Fibroblast of skin of abdomen (primary cell): ENCODE data around the gene DLGAP4.
A peak's percentile ranks its signal among the peaks of the same experiment; 100 is the strongest.
"Not testable (repeated sequence)": the region's sequence is repeated elsewhere in the genome, so short reads cannot be mapped to it uniquely, and the experiment has no call there.

ENCODE experiments used
- DNase-seq: peaks from one replicate; pipeline ENCODE4 v3.0.0-alpha.2; 2013

The DLGAP4 gene

DNA sequence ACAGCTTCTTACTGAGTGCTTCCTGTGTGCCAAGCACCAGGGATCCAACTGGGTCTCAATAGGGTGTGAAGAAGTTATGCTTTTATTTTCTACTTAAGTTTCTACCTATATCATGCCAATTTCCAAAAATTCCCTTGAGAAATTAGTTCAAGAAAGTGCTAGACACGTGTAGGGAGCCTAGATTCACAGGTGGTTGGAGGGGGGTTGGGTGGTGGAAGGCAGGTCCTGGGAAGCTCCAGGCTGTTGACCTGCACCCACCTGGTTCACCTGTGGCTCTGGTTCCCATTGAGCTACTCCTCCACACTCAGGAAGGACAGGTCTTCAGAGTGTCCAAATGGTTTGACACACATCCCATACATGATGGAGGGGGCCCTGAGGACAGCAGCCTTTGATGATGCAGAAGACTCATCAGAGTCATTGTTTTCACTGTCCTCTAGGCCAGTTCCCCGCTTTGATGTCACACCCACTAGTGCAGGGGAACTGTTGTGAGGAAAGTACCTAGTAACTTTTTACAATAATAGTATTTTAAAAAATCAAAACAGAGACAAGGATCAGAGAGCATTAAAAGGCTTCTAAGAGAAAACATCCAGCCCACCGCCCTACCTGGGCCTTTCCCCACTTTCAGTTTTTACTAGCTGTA lies 195.3 kb downstream of the DLGAP4 start:
- no peak for DNase-seq

DNA sequence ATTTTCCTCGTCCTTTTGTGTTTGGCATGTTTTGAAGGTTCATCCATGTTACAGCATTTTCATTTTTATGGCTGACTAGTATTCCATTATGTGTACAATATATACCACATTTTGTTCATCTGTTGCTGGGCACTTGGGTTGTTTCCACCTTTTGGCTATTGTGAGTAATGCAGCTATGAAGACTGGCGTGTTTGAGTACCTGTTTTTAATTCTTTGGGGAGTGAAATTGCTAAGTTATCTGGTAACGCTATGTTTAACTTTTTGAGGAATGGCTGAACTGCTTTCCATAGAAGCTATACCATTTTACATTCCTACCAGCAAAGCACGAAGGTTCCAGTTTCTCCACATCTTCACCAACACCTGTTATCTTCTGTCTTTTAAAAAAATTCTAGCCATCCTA lies 198.2 kb downstream of the DLGAP4 start:
- no peak for DNase-seq

DNA sequence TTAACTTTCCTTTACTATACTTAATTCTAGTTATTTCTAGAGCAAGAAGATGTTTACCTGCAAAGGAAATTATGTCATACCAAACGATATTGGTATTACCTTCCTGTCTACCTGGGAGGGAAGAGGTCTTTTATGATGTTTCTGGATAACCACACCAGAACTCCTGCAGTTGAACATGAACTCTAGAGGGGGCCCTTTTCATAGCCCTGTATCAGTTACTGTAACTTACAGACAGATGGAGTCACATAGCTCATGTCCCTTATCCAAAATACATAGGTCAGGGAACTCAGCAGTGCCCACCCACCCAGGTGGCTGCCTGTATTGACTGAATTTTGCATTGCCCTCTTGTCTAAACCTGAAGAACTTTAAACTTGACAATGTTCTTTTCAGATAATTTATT lies 200.1 kb downstream of the DLGAP4 start:
- DNase-seq = no peak

DNA sequence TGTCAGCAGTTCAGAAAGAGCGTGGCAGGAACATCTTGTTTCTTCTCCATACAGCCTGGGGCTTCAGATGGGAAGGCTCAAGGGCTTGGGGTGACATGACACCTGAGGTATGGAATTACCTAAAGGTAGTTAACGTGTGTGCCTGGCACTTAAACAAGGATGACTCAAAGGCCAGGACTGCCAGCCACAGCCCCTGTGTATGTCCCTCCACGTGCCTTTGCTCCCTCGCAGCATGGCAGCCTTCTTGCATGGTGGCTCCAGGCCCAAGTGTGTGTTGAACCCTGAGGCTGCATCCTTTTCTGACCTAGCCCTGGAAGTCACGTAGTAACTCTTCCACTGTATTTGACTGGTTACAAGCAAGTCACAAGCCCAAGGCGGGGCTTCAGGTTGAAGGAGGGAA lies 201.6 kb downstream of the DLGAP4 start:
- no peak for DNase-seq

DNA sequence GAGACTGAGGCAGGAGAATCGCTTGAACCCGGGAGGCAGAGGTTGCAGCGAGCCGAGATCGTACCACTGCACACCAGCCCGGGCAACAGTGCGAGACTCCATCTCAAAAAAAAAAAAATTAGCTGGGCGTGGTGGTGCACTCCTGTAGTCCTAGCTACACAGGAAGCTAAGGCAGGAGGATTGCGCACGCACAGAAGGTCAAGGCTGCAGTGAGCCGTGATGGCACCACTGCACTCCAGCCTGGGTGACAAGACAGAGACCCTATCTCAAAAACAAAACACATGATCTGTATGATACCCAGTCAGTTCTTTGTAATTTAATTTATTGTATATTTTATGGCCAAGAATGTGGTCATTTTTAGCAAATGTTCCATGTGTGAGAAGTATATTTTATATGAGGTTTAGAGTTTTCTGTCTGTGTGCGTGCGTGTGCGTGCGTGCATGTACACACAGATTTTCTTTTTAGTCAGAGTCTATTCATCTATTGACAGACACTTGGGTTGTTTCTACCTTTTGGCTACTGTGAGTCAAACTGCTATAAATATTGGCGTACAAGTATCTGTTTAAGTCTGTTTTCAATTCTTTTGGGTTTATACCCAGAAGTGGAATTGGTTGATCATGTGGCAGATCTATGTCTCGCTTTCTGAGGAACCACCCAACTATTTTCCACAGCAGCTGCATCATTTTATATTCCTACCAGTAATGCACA lies 213.0 kb downstream of the DLGAP4 start:
- DNase-seq = no peak

DNA sequence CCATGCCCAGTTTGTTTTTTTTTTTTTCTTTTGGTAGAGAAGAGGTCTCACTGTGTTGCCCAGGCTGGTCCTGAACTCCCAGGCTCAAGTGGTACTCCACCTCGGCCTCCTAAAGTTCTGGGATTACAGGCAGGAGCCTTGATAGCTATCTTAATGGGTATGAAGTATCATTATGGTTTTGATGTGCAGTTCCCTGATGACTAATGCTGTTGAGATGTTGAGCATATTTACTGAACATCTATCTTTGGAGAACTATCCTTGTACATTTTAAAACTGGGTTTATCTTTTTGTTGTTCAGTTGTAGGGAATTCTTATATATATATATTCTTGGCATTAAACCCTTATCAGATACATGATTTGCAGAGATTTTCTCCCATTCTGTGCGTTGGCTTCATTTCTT lies 213.8 kb downstream of the DLGAP4 start:
- DNase-seq = peak; percentile 20

DNA sequence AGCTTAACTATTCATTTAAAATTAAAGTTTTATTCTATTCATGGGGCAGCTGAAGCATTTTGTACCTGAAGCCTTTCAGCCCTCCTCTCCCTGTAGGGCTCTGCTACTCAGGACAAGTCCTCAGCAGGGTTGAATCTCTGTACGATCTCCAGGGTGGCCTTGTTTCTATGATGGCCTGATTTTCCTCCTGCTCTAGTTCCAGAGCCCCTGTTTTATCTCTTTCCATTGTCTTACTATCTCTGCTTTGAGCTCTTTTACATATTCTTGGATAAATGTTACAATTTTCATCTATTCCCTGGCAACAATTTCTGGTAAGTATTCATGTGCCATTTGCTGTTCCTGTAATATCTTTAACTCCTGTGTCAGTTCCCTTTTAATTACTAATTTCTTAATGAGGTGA lies 215.4 kb downstream of the DLGAP4 start:
- DNase-seq = no peak

DNA sequence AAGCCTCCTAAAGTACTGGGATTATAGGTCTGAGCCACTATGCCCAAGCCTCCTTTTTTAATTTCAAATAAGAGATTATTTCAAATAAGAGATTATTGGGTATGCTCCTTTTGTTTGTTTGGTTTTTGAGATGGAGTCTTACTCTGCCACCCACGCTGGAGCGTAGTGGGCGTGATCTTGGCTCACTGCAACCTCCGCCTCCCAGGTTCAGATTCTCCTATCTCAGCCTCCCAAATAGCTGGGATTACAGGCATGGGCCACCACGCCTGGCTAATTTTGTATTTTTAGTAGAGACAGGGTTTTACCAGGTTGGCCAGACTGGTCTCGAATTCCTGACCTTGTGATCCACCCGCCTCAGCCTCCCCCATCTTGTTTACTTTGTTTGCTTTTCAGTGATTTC lies 216.3 kb downstream of the DLGAP4 start:
- DNase-seq = not testable (repeated sequence)

DNA sequence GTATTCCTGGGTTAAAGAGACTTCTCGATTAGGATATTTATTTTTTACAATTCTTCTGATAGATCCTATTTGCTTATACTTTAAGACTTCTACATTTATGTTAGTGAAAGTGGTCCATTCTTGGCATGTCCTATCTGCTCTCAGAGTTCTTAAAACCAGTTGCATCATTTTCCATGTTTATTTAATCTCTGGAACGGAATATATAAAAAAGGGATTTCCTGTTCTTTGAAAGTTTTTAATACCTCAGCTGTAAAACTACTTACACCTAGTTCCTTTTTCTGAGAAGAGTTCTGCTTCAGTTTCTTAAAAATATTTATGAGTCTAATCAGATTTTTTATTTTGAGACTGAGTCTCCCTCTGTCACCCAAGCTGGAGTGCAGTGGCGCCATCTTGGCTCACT lies 217.2 kb downstream of the DLGAP4 start:
- no peak for DNase-seq

DNA sequence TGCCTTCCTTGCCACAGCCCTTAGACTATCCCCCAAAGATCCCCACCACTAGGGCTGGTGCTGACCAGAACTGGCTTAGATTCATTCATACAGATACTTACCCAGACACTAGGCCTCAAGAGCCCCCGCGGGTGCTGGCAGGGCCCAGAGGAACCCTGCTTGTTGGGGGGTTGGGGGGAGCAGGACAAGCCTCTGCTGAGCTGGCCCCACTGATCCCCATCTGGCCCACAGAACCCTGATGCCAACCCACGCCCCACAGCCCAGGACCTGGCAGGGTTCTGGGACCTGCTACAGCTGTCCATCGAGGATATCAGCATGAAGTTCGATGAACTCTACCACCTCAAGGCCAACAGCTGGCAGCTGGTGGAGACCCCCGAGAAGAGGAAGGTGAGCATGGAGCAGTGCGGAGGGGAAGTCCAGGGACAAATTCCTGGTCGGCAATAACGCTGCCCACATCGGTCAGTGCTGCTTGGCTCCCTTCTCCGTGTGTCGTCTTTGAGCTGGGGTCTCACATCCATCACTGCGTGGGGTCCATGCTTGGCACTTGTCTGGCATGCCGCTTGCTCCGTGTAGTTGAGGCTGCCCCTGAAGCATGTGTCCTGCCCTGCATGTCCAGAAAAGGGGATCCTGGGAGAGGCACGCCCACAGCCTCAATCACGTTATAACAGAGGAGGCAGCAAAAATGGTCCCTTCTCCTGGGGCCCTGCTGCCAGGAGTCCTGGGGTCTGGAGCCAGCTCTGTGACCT lies 219.7 kb downstream of the DLGAP4 start:
- DNase-seq = no peak

DNA sequence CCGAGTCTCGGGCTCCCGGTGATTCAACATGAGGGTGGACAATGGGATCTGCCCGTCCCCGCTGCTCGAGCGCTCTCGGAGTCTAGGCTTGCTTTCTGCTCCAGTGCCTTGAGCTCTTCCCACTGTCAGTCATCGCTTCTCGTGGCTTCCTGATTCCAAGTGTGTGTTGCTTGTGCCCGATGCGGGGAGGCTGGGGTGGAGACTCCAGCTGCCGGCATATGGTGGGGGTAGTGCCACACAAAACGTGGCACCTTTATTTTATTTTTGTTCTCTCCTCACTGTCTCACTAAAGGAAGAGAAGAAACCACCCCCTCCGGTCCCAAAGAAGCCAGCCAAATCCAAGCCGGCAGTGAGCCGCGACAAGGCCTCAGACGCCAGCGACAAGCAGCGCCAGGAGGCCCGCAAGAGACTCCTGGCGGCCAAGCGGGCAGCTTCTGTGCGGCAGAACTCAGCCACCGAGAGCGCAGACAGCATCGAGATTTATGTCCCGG lies 220.4 kb downstream of the DLGAP4 start:
- DNase-seq = no peak

DNA sequence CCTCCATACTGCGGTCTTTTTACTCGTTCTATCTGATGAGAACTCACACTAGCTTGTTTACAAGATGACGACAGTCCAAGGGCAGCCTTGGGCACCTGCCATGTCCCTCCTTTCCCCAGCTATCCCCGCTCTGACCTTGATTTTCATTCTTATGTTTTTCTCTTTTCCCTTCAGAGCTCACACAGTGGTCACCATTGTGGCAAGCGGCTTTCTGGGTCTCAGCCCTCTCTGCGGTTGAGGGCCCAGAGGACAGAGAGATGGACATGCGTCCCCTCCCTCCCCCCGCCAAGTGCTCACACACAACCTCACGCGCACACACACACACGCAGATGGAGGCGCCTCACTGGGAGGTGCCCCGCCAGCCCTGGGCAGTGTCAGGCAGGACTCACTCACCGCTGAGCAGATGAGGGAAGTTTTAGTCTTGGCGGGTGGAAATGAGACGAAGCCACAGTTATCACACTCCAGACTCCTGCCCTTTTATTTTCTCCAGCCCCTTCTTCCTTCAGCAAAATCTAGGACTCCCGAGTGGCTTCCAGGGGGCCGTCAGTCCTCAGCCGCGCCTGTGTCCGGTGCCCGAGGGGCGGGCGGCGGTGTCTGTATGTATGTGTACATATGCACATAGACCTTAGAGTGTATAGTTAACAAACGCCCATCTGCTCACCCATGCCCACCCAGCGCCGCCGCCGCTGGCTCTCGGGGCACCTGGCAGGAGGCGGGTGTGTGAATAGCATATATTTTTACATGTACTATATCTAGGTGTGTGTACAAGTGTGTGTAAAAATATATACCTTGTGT lies 221.4 kb downstream of the DLGAP4 start:
- no peak for DNase-seq

DNA sequence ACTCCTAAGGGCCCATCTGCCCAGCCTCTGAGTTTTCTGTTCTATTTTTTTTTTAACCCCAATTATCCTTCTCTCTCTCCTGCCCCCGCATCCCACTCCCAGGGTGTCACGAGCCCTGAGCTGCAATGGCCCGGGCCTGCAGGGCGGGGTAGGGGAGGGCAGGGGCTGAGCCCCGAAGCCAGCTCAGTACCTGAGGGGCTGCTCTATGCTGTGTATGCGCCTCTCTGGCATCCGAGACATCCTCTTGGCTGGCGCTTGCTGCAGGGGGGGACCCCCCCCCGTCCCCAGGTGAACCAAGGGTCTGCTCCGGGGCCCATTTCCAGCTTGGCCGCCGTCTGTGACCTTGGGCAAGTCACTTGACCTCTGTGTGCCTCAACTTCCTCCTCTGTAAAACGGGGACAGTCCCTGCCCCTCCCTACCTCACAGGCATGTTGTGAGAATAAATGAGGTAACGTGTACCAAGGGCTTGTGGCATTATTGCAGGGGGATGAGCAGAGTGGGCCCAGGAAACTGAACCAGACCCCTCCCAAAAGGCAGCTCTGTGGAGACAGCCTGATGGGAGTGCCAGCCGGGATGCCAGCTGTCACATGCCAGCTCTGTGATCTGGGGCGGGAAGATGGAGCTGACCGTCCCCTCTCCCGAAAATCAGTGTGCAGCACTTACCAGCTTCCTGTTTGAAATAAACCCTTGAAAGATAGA lies 222.2 kb downstream of the DLGAP4 start:
- DNase-seq = no peak

DNA sequence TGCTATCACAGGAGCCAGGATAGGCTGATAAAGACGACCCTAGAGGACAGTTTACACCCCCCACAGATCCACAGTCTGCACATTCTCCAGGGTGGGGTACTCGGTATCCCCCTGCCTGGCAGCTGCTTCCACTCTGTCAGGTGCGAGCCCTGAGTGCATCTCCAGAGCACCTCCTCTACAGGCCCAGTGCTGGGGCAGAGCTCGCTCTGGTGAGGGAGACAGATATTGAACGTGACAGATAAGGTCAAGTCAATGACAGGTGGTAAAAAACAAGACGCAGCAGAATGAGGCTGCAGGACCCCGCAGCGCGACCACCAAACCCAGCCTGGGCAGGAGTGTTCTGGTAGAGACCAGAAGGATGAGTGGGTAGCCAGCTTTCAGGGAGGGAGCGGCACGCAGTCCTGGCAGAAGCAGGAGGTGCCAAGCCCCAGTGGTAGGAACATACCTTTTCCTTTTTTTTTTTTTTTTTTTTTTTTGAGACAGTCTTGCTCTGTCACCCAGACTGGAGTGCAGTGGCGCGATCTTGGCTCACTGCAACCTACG lies 222.8 kb downstream of the DLGAP4 start:
- DNase-seq = no peak

DNA sequence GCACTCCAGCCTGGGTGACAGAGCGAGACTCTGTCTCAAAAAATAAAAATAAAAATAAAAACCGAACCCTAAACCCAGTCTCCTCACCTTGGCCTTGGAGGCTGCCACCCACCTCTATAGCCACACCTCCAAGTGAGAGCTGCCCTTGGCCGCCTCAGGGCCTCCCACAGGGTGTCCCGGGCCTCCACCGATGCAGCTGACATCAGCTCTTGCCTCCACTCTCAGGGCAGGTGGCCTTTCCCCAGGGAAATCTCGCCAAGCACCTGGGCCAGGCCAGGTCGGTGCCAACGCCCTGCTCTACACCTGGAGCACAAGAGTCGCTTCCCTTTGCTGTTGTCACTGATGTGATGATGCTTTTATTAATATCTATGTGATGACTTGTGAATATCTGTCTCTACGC lies 226.2 kb downstream of the DLGAP4 start:
- no peak for DNase-seq

DNA sequence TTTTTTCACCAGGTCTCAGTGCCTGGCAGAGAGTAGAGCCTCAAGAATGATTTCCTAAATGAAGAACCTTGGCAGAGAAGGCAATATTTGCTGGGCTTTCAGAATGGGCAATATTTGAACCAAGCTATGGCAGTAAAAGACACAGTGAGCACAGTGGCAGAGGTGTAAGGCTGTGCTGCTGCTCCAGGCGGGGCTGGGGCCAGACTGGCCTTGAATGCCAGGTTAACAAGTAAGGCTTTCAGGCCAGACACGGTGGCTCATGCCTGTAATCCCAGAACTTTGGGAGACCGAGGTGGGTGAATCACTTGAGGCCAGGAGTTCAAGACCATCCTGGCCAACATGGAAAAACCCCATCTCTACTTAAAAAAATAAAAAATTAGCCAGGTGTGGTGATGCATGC lies 226.7 kb downstream of the DLGAP4 start:
- DNase-seq = no peak

DNA sequence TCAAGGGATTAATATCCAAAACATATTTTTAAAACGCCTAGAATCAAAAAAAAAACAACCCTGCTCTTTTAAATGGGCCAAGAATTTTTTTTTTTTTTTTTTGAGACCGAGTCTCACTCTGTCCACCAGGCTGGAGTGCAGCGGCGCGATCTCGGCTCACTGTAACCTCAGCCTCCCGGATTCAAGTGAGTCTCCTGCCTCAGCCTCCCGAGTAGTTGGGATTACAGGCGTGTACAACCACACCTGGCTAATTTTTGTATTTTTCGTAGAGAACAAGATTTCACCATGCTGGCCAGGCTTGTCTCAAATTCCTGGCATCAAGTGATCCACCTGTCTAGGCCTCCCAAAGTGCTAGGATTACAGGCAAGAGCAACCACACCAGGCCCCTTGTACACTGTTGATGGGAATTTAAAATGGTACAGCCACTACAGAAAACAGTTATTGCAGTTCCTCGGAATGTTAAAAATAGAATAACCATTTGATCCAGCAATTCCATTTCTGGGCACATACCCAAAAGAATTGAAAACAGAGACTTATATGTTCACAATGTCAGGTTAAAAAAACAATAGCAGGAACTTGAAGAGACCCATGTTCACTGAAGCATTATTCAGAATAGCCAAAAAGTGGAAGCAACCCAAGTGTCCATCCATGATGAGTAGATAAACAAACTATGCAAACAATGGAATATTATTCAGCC lies 232.0 kb downstream of the DLGAP4 start:
- DNase-seq = no peak

DNA sequence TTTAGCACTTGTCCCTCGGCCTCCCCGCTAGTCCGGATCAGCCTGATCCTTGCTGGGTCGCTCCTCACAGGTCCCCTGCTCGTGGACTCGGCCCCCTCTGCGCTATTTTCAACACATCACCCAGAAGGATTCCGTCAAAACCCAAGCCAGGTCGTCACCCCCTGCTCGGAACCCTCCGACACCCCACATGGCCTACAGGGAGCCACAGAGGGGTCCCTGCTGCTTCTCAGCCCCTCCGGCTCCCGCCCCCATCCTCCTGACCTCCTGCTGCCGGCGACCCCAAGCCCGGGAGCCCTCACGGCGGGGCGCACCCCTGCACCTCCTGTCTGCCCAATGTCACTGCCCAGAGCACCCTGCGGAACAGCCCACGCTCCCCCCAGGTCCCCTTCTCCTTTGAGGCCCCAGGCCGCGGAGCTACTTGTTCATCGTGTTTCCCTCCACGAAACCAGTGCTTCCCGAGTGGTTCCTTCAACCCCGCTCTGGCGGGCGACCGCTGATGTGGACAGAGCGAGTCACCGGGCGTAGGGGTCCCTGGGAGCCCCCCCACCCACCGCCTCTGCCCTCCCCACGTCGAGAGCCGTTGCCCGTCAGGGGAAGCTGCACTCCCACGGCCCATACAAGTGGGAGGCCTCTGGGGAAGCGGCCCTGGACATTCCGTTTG lies 234.5 kb downstream of the DLGAP4 start:
- no peak for DNase-seq

DNA sequence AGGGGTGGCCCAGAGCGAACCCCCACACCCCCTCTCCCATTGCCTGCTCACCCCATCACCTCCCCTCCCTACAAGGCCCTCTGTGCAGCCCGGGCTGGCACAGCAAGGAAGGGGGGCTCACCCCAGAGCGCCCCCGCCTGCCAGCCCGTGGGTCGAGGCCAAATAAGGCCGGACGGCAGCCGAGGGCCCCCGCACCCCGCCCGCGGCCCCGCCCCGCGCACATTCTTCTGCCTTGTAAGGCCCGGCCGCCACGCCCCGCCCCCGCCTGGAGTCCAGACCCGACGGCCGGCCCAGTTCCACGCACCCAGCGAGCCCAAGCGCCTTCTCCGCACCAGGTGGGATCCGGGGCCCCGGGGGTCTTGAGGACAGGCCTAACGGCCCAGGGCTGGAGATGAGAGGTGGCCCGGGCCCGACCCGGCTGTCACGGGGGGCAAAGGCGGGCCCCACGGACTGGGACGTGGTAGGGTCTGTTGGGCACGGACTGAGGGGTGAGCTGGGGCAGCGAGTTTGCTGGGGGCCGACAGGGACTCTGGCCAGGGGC lies 235.2 kb downstream of the DLGAP4 start, which contains the start of gene MYL9:
TSS of gene MYL9 (plus strand) at position 293 of the 541 bp plus-strand sequence. CDS start 3,366 bp downstream, outside the sequence.
- peak; percentile 85 for DNase-seq
